WTC11 (cell line): ENCODE data around the gene CPNE2. TPM values are rescaled to one million over a fixed set of nuclear protein-coding genes. Genes with fewer than 3 reads are reported as not detected.

Source experiments
- ATAC-seq: fragments of 200-7000 bp; cut with Tn5 transposase; 2 replicates; pipeline ENCODE4 v1.10.0; 2021; ENCODE audit warnings: mild to moderate bottlenecking, moderate library complexity
- CTCF ChIA-PET: fragments of 300-600 bp; sonication (Branson Sonifier 250); formaldehyde crosslinking; loops from one replicate; lab custom pipeline; 2021; ENCODE audit warnings: antibody characterized with exemption; lab: Charles Lee
- POLR2A ChIA-PET: fragments of 350-600 bp; sonication (Branson Sonifier 250); formaldehyde crosslinking; loops from one replicate; lab custom pipeline; 2021; ENCODE audit warnings: antibody characterized with exemption; lab: Charles Lee
- DNase-seq: peaks from one replicate; pipeline ENCODE4 v3.0.0; 2021; ENCODE audit warnings: low spot score
- H3K27ac Mint-ChIP-seq: 2 replicates; pipeline ENCODE4 v1.8.0; 2021; ENCODE audit warnings: mixed read lengths
- H3K27me3 Mint-ChIP-seq: 2 replicates; pipeline ENCODE4 v1.8.0; 2021; ENCODE audit warnings: low read depth, mild to moderate bottlenecking, moderate library complexity, mixed read lengths
- H3K36me3 Mint-ChIP-seq: 2 replicates; pipeline ENCODE4 v1.8.0; 2021; ENCODE audit warnings: mixed read lengths
- H3K4me1 Mint-ChIP-seq: 2 replicates; pipeline ENCODE4 v1.8.0; 2022; ENCODE audit warnings: mixed read lengths
- H3K4me3 Mint-ChIP-seq: 2 replicates; pipeline ENCODE4 v1.8.0; 2021; ENCODE audit warnings: mild to moderate bottlenecking, moderate library complexity, mixed read lengths
- H3K9me3 Mint-ChIP-seq: 2 replicates; pipeline ENCODE4 v1.8.0; 2021; ENCODE audit warnings: mixed read lengths
- ATF1 ChIP-seq: sonication (generic); formaldehyde crosslinking; IDR thresholded peaks from 2 replicates; pipeline ENCODE4 v1.8.1; 2023; ENCODE audit warnings: mild to moderate bottlenecking, moderate library complexity, missing genetic modification reagents
- CBFB ChIP-seq: sonication (generic); formaldehyde crosslinking; IDR thresholded peaks from 2 replicates; pipeline ENCODE4 v1.8.1; 2022; ENCODE audit warnings: mild to moderate bottlenecking, low read depth, missing genetic modification reagents
- CREM ChIP-seq: sonication (generic); formaldehyde crosslinking; IDR thresholded peaks from 2 replicates; pipeline ENCODE4 v1.8.1; 2022; ENCODE audit warnings: mild to moderate bottlenecking, missing genetic modification reagents, moderate library complexity
- E2F5 ChIP-seq: sonication (generic); formaldehyde crosslinking; IDR thresholded peaks from 2 replicates; pipeline ENCODE4 v1.8.1; 2022; ENCODE audit warnings: mild to moderate bottlenecking, moderate library complexity, missing genetic modification reagents
- ERG ChIP-seq: fragments of 250-450 bp; sonication (Bioruptor Pico); IDR thresholded peaks from 2 replicates; pipeline ENCODE4 v1.8.0; 2021; ENCODE audit warnings: mild to moderate bottlenecking
- FOXP4 ChIP-seq: sonication (generic); formaldehyde crosslinking; IDR thresholded peaks from 2 replicates; pipeline ENCODE4 v1.8.0; 2022; ENCODE audit warnings: mild to moderate bottlenecking, missing genetic modification reagents
- RORB ChIP-seq: fragments of 250-450 bp; sonication (Bioruptor Pico); IDR thresholded peaks from 2 replicates; pipeline ENCODE4 v1.9.0; 2021; ENCODE audit warnings: mild to moderate bottlenecking
- TCF7 ChIP-seq: sonication (generic); formaldehyde crosslinking; IDR thresholded peaks from 2 replicates; pipeline ENCODE4 v1.8.0; 2022; ENCODE audit warnings: mild to moderate bottlenecking, low read depth, missing genetic modification reagents, moderate library complexity
- TP53 ChIP-seq: sonication (generic); formaldehyde crosslinking; IDR thresholded peaks from 2 replicates; pipeline ENCODE4 v1.8.1; 2023; ENCODE audit warnings: mild to moderate bottlenecking, missing genetic modification reagents
- USF2 ChIP-seq: sonication (generic); formaldehyde crosslinking; IDR thresholded peaks from 2 replicates; pipeline ENCODE4 v1.8.1; 2023; ENCODE audit warnings: mild to moderate bottlenecking, missing genetic modification reagents, moderate library complexity
- ZMAT4 ChIP-seq: fragments of 250-450 bp; sonication (Bioruptor Pico); IDR thresholded peaks from 2 replicates; pipeline ENCODE4 v1.9.0; 2021; ENCODE audit warnings: mild to moderate bottlenecking
- ZNF232 ChIP-seq: sonication (generic); formaldehyde crosslinking; IDR thresholded peaks from 2 replicates; pipeline ENCODE4 v1.8.0; 2022; ENCODE audit warnings: mild to moderate bottlenecking, missing genetic modification reagents
- ZNF263 ChIP-seq: sonication (generic); formaldehyde crosslinking; IDR thresholded peaks from 2 replicates; pipeline ENCODE4 v1.8.1; 2022; ENCODE audit warnings: low read depth, mild to moderate bottlenecking, moderate library complexity, missing genetic modification reagents
- ZNF281 ChIP-seq: sonication (generic); formaldehyde crosslinking; IDR thresholded peaks from 2 replicates; pipeline ENCODE4 v1.8.0; 2023; ENCODE audit warnings: mild to moderate bottlenecking, missing genetic modification reagents
- ZNF425 ChIP-seq: fragments of 250-450 bp; sonication (Bioruptor Pico); conservative IDR thresholded peaks from 2 replicates; pipeline ENCODE4 v1.9.0; 2021; ENCODE audit warnings: mild to moderate bottlenecking
- ZNF532 ChIP-seq: fragments of 250-450 bp; sonication (Bioruptor Pico); IDR thresholded peaks from 2 replicates; pipeline ENCODE4 v1.9.0; 2021; ENCODE audit warnings: mild to moderate bottlenecking, borderline replicate concordance
- total RNA-seq: library from RNA; stranded (reverse); gene quantifications from 3 replicates; pipeline ENCODE4 v1.2.3, GENCODE V29; 2021

The CPNE2 gene
- total RNA-seq, 1 experiment from 2014 or later: 14.0 TPM

GRCh38 chr16:57053206-57053605 lies 39.2 kb upstream of the CPNE2 start (continued):
- no peak for TF ChIP-seq ZNF425 (CRISPR knock-in tag)
- TF ChIP-seq, all 79 proteins: peak for 0

- no peaks in the 10 kb centered on the region for H3K36me3 Mint-ChIP-seq
- peaks cover 15% of the 10 kb centered on the region for H3K4me1 Mint-ChIP-seq
- no peaks in the 10 kb centered on the region for H3K9me3 Mint-ChIP-seq
- TF ChIP-seq USF2 (CRISPR knock-in tag): no peak
- no peak for TF ChIP-seq ERG (CRISPR knock-in tag)
- no peak for TF ChIP-seq RORB
- no peak overlapping the region for H3K27ac Mint-ChIP-seq
- POLR2A ChIA-PET: no interaction called here
- ATAC-seq (no peak), DNase-seq (no peak)
- H3K27me3 Mint-ChIP-seq: no peaks in the 10 kb centered on the region
- no peak overlapping the region for H3K4me3 Mint-ChIP-seq
- CTCF ChIA-PET: interaction anchor here (0.8 to 1.5 kb wide), 2 partner anchors 8 to 89 kb away, joined by 3 to 7 read pairs; no protein-coding TSS in a partner anchor
These were observed 38.0 kb upstream of the CPNE2 start for GRCh38 chr16:57054338-57054737.

- H3K27ac Mint-ChIP-seq: no peak overlapping the region
- no peaks in the 10 kb centered on the region for H3K36me3 Mint-ChIP-seq
- no peak overlapping the region for H3K4me3 Mint-ChIP-seq
- H3K4me1 Mint-ChIP-seq: peaks cover 15% of the 10 kb centered on the region
- no peak for ATAC-seq
- no peaks in the 10 kb centered on the region for H3K27me3 Mint-ChIP-seq
- CTCF ChIA-PET: interaction anchor here (1.5 kb wide), 1 partner anchor 9 kb away, joined by 7 read pairs; no protein-coding TSS in a partner anchor
- H3K9me3 Mint-ChIP-seq: no peaks in the 10 kb centered on the region
- DNase-seq: no peak
- POLR2A ChIA-PET: no interaction called here
- no peak for TF ChIP-seq E2F5 (CRISPR knock-in tag)
- TF ChIP-seq ZNF232 (CRISPR knock-in tag): no peak
- no peak for TF ChIP-seq RORB
- TF ChIP-seq ZNF263: no peak
- TF ChIP-seq ZMAT4 (CRISPR knock-in tag): no peak
- TF ChIP-seq CREM (CRISPR knock-in tag): no peak
- no peak for TF ChIP-seq TCF7 (CRISPR knock-in tag)
- TF ChIP-seq USF2 (CRISPR knock-in tag): no peak
- TF ChIP-seq CBFB (CRISPR knock-in tag): no peak
- no peak for TF ChIP-seq ZNF281
- TF ChIP-seq FOXP4: no peak
- TF ChIP-seq ATF1 (CRISPR knock-in tag): no peak
- TF ChIP-seq ZNF532 (CRISPR knock-in tag): no peak
- no peak for TF ChIP-seq TP53
These were observed 37.6 kb upstream of the CPNE2 start for GRCh38 chr16:57054771-57055170.
